Naive thymus-derived CD4-positive, alpha-beta T cell (primary cell): Measurements from ENCODE around the gene NOC4L. TPM values are rescaled to one million over a fixed set of nuclear protein-coding genes. Genes with fewer than 3 reads are reported as not detected.
A peak's percentile ranks its signal among the peaks of the same experiment; 100 is the strongest.

Experiments used
- ATAC-seq: fragments of 150-1000 bp; cut with Tn5 transposase; 2 replicates; pipeline ENCODE4 v1.10.0; 2021; ENCODE audit warnings: mild to moderate bottlenecking, moderate library complexity
- CTCF ChIA-PET: fragments of 350-600 bp; sonication (Branson Sonifier 250); formaldehyde crosslinking; loops from one replicate; lab custom pipeline; 2021; ENCODE audit warnings: antibody characterized with exemption; lab: Charles Lee
- POLR2A ChIA-PET: fragments of 350-600 bp; sonication (Branson Sonifier 250); formaldehyde crosslinking; loops from one replicate; lab custom pipeline; 2021; ENCODE audit warnings: antibody characterized with exemption, inconsistent platforms; lab: Charles Lee
- DNase-seq, 9 donors: peaks; one replicate each; pipeline versions ENCODE4 v3.0.0 to v3.0.0-alpha.2; 2020 to 2022; ENCODE audit warnings: mixed read lengths in 1 of 9
- H3K27ac ChIP-seq: one replicate; pipeline ENCODE4 v1.7.0; 2013; ENCODE audit warnings: mild to moderate bottlenecking, low read depth, low read length, moderate library complexity
- H3K27me3 ChIP-seq, 2 donors: one replicate each; pipeline ENCODE4 v1.7.0; 2013; ENCODE audit warnings: low read length in 2 of 2, mild to moderate bottlenecking in 2 of 2, moderate library complexity in 2 of 2; ENCODE audit not compliant: control insufficient read depth in 2 of 2, insufficient read depth in 2 of 2
- H3K36me3 ChIP-seq, 3 experiments: 1 replicate in 2 of 3; 2 replicates in 1 of 3; pipeline ENCODE4 v1.7.0; 2013; ENCODE audit warnings: low read length in 3 of 3, mild to moderate bottlenecking in 3 of 3, moderate library complexity in 1 of 3; ENCODE audit not compliant: insufficient read depth in 3 of 3, control insufficient read depth in 2 of 3
- H3K4me1 ChIP-seq, 2 donors: one replicate each; pipeline ENCODE4 v1.7.0; 2013; ENCODE audit warnings: low read length in 2 of 2, mild to moderate bottlenecking in 2 of 2, moderate library complexity in 1 of 2; ENCODE audit not compliant: control insufficient read depth in 2 of 2, insufficient read depth in 2 of 2
- H3K4me3 ChIP-seq: 2 replicates; pipeline ENCODE4 v1.7.0; 2013; ENCODE audit warnings: mild to moderate bottlenecking, low read length
- H3K9me3 ChIP-seq, 3 experiments: 1 replicate in 2 of 3; 2 replicates in 1 of 3; pipeline ENCODE4 v1.7.0; 2013; ENCODE audit warnings: low read length in 3 of 3; ENCODE audit not compliant: control insufficient read depth in 2 of 3
- H3K27ac Mint-ChIP-seq, 9 donors: one replicate each; pipeline ENCODE4 v1.8.0; 2020 to 2022; ENCODE audit warnings: mixed read lengths in 9 of 9, mild to moderate bottlenecking in 8 of 9, moderate library complexity in 5 of 9, inconsistent platforms in 2 of 9
- H3K27me3 Mint-ChIP-seq, 5 donors: one replicate each; pipeline ENCODE4 v1.8.0; 2021 to 2022; ENCODE audit warnings: mixed read lengths in 5 of 5, mild to moderate bottlenecking in 1 of 5
- H3K36me3 Mint-ChIP-seq, 5 donors: one replicate each; pipeline ENCODE4 v1.8.0; 2020 to 2022; ENCODE audit warnings: mixed read lengths in 5 of 5, mild to moderate bottlenecking in 3 of 5, inconsistent platforms in 1 of 5
- H3K4me1 Mint-ChIP-seq, 7 donors: one replicate each; pipeline ENCODE4 v1.8.0; 2020 to 2022; ENCODE audit warnings: mixed read lengths in 7 of 7, mild to moderate bottlenecking in 3 of 7, inconsistent platforms in 1 of 7
- H3K4me3 Mint-ChIP-seq, 10 donors: one replicate each; pipeline ENCODE4 v1.8.0; 2020 to 2022; ENCODE audit warnings: mild to moderate bottlenecking in 10 of 10, mixed read lengths in 10 of 10, moderate library complexity in 6 of 10, inconsistent platforms in 2 of 10
- H3K9me3 Mint-ChIP-seq, 11 donors: one replicate each; pipeline ENCODE4 v1.8.0; 2020 to 2022; ENCODE audit warnings: mixed read lengths in 11 of 11, mild to moderate bottlenecking in 4 of 11, inconsistent platforms in 1 of 11, moderate library complexity in 1 of 11
- intact Hi-C, 2 donors: fragments of 100-400 bp; cut with micrococcal nuclease; formaldehyde crosslinking; loops; one replicate each; pipeline ENCODE4 v1.15.1; 2023
- polyA plus RNA-seq, 2 donors: library from polyadenylated mRNA; unstranded; fragments of 300-500 nt; fragmentation: Illumina TruSeq; gene quantifications; one replicate each; pipeline ENCODE4 v1.2.3, GENCODE V29; 2021
- total RNA-seq, 6 experiments: library from RNA in 5 of 6; stranded (reverse) in 5 of 6; gene quantifications; 1 replicate in 5 of 6; 2 replicates in 1 of 6; pipeline ENCODE4 v1.2.3 and lab custom pipeline; 2021 to 2026

Gene NOC4L
- total and polyA plus RNA-seq, 7 experiments from 2014 or later = 16.9 to 29.0 (median 21.1) TPM

GRCh38 chr12:132110677-132111076 is 33.6 kb upstream of the NOC4L start:
- H3K27me3 ChIP-seq = no peaks in the 10 kb centered on the region
- H3K36me3 Mint-ChIP-seq = peaks cover 4 to 31% (median 15%) of the 10 kb centered on the region in 5 donors
- peaks cover 0 to 4% (median 0%) of the 10 kb centered on the region in 7 donors for H3K4me1 Mint-ChIP-seq
- CTCF ChIA-PET = no interaction called here
- ATAC-seq (no peak), DNase-seq (no peak)
- no peak overlapping the region for H3K4me3 ChIP-seq
- POLR2A ChIA-PET = no interaction called here
- H3K4me3 Mint-ChIP-seq = no peak overlapping the region
- H3K27ac Mint-ChIP-seq = no peak overlapping the region
- intact Hi-C loops = no loop called here
- H3K9me3 Mint-ChIP-seq = no peaks in the 10 kb centered on the region
- no peak overlapping the region for H3K27ac ChIP-seq
- no peaks in the 10 kb centered on the region for H3K4me1 ChIP-seq
- no peaks in the 10 kb centered on the region for H3K27me3 Mint-ChIP-seq
- no peaks in the 10 kb centered on the region for H3K9me3 ChIP-seq
- H3K36me3 ChIP-seq = peaks cover 0 to 58% (median 9%) of the 10 kb centered on the region in 3 experiments

- Mint-ChIP-seq H3K4me1 (peaks cover 0 to 4% (median 0%) of the 10 kb centered on the region in 7 donors), H3K4me3 (no peak overlapping the region), H3K27me3 (no peaks in the 10 kb centered on the region), H3K9me3 (no peaks in the 10 kb centered on the region), H3K36me3 (peaks cover 4 to 35% (median 16%) of the 10 kb centered on the region in 5 donors), H3K27ac (peak overlapping the region in 2 of 9 donors; percentile 6 to 66)
- no peak overlapping the region for H3K4me3 ChIP-seq
- H3K27ac ChIP-seq = no peak overlapping the region
- peaks cover 0 to 66% (median 9%) of the 10 kb centered on the region in 3 experiments for H3K36me3 ChIP-seq
- POLR2A ChIA-PET = no interaction called here
- CTCF ChIA-PET = no interaction called here
- no peak for DNase-seq
- H3K4me1 ChIP-seq = no peaks in the 10 kb centered on the region
- intact Hi-C loops = no loop called here
- no peaks in the 10 kb centered on the region for H3K27me3 ChIP-seq
- ATAC-seq = no peak
- H3K9me3 ChIP-seq = no peaks in the 10 kb centered on the region
Observed at GRCh38 chr12:132111654-132112304, 32.5 kb upstream of the NOC4L start.

GRCh38 chr12:132114667-132115066 is 29.6 kb upstream of the NOC4L start:
- peaks cover 0 to 2% (median 0%) of the 10 kb centered on the region in 7 donors for H3K4me1 Mint-ChIP-seq
- Histone ChIP-seq H3K9me3 (no peaks in the 10 kb centered on the region), H3K27me3 (no peaks in the 10 kb centered on the region), H3K4me1 (no peaks in the 10 kb centered on the region), H3K4me3 (no peak overlapping the region), H3K36me3 (peaks cover 0 to 58% (median 9%) of the 10 kb centered on the region in 3 experiments), H3K27ac (no peak overlapping the region)
- intact Hi-C loops = no loop called here
- no peak for ATAC-seq
- ChIA-PET CTCF (no interaction called here), POLR2A (no interaction called here)
- H3K4me3 Mint-ChIP-seq = no peak overlapping the region
- H3K27ac Mint-ChIP-seq = no peak overlapping the region
- DNase-seq = no peak
- no peaks in the 10 kb centered on the region for H3K27me3 Mint-ChIP-seq
- peaks cover 4 to 25% (median 13%) of the 10 kb centered on the region in 5 donors for H3K36me3 Mint-ChIP-seq
- no peaks in the 10 kb centered on the region for H3K9me3 Mint-ChIP-seq

DNA sequence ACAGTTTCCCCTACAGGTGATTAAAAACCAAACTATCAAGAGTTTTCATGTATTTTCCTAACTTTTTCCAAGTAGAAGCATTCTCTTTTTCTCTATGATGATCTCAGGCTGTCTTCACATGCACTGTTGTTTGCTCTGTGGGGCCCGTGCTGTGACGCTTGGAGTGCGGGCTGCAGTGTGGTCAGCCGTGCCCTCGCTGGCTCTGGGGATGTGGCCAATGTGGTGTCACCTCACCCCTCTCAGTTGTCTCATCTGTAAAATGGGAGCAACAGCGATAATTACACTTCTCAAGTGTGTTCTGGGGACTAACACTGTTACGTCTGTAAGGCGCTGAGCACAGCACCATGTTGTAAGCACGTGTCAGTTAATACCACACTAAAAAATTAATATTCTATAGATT is 28.8 kb upstream of the NOC4L start:
- DNase-seq (no peak), ATAC-seq (no peak)
- intact Hi-C loops = no loop called here
- ChIA-PET CTCF (no interaction called here), POLR2A (no interaction called here)
- Histone ChIP-seq H3K27me3 (no peaks in the 10 kb centered on the region), H3K36me3 (peaks cover 0 to 54% (median 5%) of the 10 kb centered on the region in 3 experiments), H3K27ac (no peak overlapping the region), H3K4me1 (no peaks in the 10 kb centered on the region), H3K9me3 (no peaks in the 10 kb centered on the region), H3K4me3 (no peak overlapping the region)
- H3K4me3 Mint-ChIP-seq = no peak overlapping the region
- H3K27ac Mint-ChIP-seq = no peak overlapping the region
- no peaks in the 10 kb centered on the region for H3K9me3 Mint-ChIP-seq
- H3K36me3 Mint-ChIP-seq = peaks cover 4 to 23% (median 10%) of the 10 kb centered on the region in 5 donors
- peaks cover 0 to 2% (median 0%) of the 10 kb centered on the region in 7 donors for H3K4me1 Mint-ChIP-seq
- H3K27me3 Mint-ChIP-seq = no peaks in the 10 kb centered on the region

DNA sequence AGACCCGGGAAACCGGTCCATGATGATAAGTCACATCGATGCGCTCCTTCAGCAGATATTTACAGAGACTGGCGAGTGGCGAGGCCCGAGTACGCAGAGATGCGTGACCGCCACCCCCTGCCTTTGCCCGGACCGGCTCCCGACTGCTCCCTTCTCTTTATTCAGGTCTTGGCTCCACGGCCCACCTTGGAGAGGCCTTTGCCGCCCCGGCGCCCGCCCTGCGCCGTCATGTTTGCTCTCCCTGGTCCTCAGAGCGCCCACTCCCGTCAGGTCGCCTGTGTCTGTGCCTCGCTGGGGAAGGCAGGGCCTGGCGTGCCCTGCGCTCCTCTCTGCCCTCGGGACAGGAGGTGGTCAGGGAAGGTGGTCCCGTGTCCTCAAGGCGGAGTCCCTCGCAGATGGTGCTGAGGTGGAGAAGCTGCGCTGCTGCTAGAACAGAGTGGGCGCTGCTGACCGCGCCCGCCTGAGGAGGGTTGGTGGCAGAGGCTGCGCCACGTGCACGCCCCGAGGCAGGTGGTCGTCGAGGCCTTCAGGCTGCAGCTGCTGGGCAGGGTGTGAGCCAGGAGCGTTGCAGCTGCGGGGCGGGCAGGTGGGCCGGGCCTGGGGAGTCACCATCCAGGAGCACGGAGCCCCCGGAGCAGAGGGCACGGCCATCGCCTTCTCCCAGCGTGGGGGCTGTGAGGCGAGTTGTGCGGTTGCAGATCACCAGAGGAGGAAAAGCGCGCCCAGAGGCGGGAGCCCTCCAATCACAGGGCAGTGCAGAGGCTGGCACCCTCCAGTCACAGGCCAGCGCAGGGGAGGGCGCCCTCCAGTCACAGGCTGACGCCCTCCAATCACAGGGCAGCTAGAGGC is 27.3 kb upstream of the NOC4L start:
- H3K36me3 Mint-ChIP-seq = peaks cover 0 to 19% (median 4%) of the 10 kb centered on the region in 5 donors
- CTCF ChIA-PET = no interaction called here

GRCh38 chr12:132117558-132117875 is 26.7 kb upstream of the NOC4L start:
- DNase-seq (no peak), ATAC-seq (no peak)
- peaks cover 0 to 2% (median 0%) of the 10 kb centered on the region in 7 donors for H3K4me1 Mint-ChIP-seq
- H3K36me3 Mint-ChIP-seq = peaks cover 0 to 25% (median 4%) of the 10 kb centered on the region in 5 donors
- H3K9me3 Mint-ChIP-seq = no peaks in the 10 kb centered on the region
- POLR2A ChIA-PET = no interaction called here
- no peaks in the 10 kb centered on the region for H3K9me3 ChIP-seq
- no peaks in the 10 kb centered on the region for H3K4me1 ChIP-seq
- no peak overlapping the region for H3K4me3 ChIP-seq
- no peak overlapping the region for H3K27ac Mint-ChIP-seq
- intact Hi-C loops = no loop called here
- CTCF ChIA-PET = no interaction called here
- no peaks in the 10 kb centered on the region for H3K27me3 ChIP-seq
- no peaks in the 10 kb centered on the region for H3K27me3 Mint-ChIP-seq
- H3K36me3 ChIP-seq = peaks cover 5 to 55% (median 7%) of the 10 kb centered on the region in 3 experiments
- H3K27ac ChIP-seq = no peak overlapping the region
- no peak overlapping the region for H3K4me3 Mint-ChIP-seq

More for the DNA sequence above, 27.3 kb upstream of the NOC4L start:
- Mint-ChIP-seq H3K27ac (no peak overlapping the region), H3K4me3 (no peak overlapping the region), H3K9me3 (no peaks in the 10 kb centered on the region), H3K4me1 (peaks cover 0 to 2% (median 0%) of the 10 kb centered on the region in 7 donors), H3K27me3 (no peaks in the 10 kb centered on the region)
- peaks cover 5 to 52% (median 7%) of the 10 kb centered on the region in 3 experiments for H3K36me3 ChIP-seq
- DNase-seq = no peak
- intact Hi-C loops = no loop called here
- no peaks in the 10 kb centered on the region for H3K27me3 ChIP-seq
- no peak for ATAC-seq
- H3K4me3 ChIP-seq = no peak overlapping the region
- no peaks in the 10 kb centered on the region for H3K4me1 ChIP-seq
- no peaks in the 10 kb centered on the region for H3K9me3 ChIP-seq
- no peak overlapping the region for H3K27ac ChIP-seq
- POLR2A ChIA-PET = no interaction called here
